LoVo (cell line): ENCODE results near the gene UBASH3B.

Experiments
- DNase-seq: peaks from one replicate; pipeline ENCODE4 v3.0.0-alpha.2; 2016; ENCODE audit warnings: low spot score

The UBASH3B gene

DNA sequence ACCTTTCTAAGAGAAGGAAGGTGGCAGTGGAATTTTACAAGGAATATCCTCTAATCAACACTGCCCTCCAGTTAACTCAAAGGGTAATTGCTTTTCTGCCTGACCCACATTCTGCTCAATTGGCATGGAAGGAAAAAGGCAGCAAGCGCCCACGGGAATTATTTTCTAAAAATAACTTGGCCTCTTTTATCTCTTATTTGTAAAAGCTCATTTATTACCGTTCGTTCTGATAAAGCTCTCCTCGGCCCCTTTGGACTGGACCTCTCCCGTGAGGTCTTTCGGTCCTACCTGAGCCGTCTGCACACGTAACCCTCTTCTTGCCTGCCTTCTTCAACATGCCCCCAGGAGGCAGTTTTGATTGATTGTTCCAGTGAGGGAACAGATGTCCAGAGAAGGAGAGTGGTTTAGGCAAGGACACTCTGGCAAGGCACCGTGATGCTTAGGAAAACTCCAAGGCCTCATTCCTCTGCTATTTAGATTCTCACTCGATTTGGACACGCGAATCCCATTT, 129.6 kb downstream of the UBASH3B start:
- no peak for DNase-seq

DNA sequence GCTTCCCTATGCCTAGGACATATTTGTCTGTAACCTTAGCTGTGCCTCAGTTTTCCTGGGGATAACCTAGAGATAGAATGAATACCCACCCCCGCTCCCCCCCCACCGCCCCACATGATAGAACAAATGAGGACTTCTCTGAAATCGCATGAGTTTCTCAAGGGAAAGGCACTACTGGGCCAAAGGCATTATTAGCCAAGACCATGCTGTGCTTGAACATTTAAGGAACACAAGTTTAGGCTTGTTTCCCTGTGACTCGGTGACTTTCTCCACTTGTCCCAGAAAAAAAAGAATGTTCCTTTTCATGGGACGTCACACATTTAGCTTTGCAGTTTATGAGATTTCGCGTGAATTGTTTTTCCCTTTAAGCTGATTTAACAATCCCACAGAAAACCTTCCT, 131.4 kb downstream of the UBASH3B start:
- no peak for DNase-seq

DNA sequence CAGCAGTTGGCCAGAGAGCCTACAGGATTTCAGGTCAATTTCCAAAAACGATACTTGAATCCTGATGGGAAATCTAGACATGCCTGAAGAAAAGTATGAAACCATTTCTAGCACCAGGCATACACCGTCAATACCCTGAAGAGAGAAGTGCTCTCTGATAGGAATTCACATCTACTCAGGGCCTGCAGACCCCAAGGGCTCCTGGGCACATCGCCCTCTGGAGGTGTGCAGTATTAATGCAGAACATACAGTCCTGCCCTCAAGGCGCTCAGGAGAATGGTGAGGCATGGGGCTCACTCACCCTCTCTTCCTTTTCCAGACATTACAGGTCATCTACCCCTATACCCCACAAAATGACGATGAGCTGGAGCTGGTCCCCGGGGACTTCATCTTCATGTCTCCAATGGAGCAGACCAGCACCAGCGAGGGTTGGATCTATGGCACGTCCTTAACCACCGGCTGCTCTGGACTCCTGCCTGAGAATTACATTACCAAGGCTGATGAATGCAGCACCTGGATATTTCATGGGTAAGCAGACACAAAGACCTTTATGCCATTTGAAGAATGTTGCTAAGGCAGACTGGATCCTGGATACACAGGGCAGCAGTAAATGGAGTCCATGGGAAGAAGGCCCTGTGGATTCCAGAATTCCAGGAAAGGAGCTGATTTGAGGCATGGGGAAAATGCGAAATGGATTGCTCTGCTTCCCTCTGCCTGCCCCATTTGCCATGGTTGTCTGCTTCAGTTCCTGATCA, 133.4 kb downstream of the UBASH3B start:
- DNase-seq: no peak

DNA sequence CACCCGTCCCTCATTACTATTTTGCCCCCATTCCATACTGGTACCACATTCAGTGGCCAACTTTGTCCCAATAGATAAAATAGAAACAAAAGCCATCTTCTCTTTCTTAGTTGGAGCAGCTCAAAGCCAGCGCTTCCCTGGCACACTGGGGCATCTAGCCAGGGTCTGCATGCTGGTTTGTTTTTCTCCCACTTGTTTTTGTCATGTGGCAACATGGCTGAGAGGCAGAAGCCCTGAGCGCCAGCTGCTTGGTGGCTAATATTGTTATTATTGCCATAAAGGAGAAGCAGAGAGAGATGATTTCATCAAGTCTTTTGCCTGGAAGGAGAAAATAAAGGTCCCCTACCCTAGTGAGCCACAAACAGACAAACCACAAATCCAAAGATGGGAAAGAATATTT, 134.4 kb downstream of the UBASH3B start:
- no peak for DNase-seq

DNA sequence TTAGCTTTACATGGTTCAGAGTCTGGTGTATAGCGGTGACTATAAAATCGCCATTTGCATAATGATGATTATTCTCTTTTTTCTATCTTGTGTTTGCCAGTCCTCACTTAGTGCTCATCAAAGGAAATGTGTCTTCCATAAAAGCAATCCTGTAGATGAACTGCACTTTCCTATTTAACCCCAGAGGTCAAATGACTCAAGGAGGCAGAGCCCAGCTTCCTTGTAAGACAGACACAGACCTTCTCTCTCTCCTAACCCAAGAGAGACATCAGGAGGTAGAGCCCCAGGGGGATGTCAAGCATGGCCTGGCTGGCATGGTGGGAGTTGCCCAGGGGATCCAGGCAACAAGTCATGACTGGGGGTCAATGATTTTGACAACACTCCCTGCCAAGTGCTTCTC, 135.9 kb downstream of the UBASH3B start:
- no peak for DNase-seq

DNA sequence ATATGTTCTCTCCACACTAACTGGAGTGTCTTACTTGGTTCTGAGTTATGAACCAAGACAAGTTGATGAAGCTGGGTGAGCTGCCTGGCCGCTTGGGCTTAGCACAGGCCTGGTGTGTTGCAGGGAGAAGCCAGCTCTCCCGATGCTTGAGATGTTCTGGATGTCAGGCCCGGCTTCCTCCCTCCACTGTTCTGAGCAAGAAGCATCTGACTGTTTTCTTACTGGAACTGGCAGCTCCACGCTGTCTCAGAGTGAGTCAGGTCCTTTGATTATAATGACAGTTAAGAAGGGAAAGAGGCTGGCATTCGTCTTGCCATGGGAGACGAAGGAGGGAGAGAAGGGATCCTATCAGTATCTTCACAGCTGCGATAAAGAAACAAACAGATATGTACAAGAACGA, 136.3 kb downstream of the UBASH3B start:
- DNase-seq: no peak

DNA sequence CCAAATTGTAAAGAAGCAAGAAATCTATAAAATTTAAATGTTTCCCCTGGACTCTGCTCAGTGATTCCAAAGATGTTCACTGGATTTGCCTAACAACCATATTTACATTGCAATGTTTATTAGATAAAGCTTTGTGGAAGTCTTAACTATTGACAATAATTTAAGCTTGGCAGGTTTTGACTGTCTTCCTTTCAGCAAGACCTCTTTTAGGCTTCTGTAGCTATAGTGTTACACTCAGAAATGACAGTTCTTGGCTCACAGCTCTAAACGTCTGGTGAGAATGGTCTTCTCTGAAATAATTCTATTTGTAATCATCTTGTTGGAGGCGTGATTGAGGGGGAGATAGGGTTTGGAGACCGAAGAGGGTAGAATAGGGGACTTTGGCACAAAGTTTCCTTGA, 138.0 kb downstream of the UBASH3B start:
- DNase-seq: no peak

DNA sequence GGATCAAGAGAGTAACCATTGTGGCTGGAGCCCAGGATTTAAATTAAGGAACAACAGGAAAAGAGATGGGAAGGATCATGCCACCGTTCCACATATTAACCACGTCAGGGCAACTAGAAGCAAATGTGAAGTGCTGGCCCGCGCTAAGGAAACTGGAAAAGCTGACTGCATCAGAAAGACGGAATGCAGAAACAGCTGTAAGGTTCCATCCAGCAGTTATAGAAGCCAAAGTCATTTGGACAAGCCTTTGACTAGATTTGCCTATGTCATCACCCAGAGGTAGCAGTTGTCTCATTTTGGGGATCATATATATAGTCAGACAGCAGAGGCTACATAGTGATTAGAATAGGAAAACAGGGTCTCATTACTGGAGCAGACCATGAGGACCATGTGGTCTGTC, 139.8 kb downstream of the UBASH3B start:
- DNase-seq: no peak

DNA sequence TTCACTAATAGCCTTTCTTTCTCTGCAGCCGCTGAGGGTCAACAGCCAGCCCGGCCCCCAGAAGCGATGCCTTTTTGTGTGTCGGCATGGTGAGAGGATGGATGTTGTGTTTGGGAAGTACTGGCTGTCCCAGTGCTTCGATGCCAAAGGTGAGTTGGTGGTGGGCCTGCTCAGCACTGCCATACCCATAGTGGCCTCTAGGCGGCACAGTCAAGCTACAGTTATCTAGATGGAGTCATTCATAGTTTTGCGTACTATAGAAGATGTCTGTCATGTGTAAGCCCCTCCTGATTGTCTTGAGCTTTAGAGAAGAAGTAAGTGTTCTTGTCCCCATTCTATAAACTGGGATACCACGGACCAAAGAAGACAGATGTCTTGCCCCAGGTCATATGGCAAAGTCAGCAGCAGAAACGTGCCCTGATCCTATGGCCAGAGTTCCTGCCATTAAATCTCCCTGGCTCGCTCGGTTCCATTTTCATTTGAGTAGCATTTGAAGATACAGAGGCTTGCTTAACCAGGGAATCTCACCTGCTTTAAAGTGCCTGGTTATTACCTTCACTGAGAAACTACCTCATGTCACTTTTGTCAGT, 140.7 kb downstream of the UBASH3B start:
- DNase-seq: no peak

DNA sequence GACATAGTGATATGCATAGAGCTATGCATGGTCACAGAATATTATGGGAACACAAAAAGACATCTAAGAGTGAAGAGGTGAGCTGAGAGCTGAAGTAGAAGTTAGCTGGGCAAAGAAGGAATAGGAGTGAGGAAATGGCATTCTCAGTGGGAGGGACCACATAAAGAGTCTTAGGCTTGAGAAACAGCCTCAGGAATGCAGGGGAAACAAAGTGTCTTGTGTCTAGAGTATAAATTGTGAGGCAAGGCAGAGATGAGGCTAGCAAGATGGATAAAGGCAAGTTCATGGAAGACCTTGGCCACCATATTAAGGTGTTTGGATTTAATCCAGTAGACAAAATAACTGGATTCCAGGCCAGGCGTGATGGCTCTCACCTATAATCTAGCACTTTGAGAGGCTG, 142.1 kb downstream of the UBASH3B start:
- no peak for DNase-seq

DNA sequence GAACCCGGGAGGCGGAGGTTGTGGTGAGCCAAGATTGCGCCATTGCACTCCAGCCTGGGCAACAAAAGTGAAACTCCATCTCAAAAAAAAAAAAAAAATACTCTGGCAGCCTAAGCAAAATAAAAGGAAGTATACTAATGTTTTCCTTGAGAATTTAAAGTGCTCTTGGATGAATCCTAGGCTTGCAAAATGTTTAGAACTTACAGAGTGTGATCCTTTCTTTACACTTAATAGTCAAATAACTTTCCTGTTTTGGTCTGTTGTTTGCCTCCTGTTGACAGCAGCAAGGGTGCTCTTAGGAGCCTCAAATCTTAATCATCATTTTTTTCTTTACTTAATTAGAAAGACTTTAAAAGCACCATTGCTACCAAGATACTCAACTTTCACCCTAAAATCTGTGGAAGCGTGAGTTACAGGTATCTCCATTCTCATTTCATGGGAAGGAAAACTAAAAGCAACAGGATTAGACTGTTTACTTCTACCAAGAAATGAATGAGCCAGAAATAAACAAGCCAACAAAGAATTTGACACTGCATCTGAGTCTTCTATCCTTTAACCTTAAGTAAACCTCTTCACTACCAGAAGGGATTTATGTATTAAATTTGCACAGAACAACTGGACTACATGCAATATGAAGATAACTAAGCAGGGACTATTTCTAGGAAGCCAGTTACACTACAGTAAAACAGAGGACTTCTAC, 144.0 kb downstream of the UBASH3B start:
- no peak for DNase-seq

DNA sequence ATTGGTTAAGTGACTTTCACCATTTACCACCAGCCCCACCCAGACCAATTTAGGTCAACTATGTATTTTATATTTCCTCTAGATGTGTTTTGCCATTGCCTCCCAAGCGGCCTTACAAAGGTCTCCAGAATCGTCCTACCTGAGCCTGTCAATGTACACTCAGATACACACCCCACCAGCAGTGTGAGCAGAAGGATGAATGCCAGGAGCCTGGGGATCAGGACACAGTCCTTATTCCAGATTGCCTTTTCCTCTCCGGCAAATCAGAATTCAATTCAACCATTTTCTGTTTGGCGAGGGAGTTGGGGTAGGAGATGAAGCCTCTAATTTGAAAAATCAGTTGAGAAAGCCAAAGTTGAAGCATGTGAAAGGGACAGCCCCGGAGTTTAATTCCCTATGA, 147.4 kb downstream of the UBASH3B start:
- DNase-seq: no peak

DNA sequence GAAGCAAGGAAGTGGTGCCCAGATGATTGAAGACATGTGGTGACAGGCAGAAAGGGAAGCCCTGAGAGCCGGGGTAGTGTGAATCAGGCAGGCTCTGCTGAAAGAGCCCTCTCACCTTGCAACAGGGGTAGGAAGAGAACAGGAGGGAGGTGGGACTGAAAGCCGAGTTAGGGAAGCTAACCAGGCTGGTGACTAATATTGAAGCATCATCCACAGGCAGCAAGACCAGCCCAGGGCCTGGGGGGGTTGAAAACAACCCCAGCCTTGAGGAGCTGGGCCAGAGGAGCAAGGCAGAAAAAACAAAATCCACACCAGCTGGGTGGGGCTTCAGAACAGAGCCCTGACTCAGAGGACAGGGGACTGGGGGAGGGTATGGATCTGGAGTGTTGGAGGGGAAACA, 147.8 kb downstream of the UBASH3B start:
- no peak for DNase-seq

DNA sequence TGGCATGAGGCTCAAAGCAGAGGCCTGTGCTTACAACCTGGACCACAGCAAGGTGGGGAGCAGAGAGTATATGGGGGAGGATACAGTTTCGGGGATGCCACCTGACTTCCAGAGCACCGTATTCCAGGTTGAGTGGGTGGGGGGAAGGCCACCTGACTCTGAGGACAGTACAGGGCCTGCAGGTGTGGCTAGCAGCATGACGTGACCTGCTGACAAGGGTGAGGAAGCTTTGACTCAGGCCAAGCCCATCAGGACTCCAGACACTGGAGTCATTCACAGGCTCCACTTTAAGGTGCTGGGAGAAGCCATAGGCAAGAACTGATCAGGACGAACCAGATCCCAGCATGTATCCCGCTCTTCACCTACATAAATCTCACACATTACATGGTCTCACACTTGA, 148.2 kb downstream of the UBASH3B start:
- no peak for DNase-seq

DNA sequence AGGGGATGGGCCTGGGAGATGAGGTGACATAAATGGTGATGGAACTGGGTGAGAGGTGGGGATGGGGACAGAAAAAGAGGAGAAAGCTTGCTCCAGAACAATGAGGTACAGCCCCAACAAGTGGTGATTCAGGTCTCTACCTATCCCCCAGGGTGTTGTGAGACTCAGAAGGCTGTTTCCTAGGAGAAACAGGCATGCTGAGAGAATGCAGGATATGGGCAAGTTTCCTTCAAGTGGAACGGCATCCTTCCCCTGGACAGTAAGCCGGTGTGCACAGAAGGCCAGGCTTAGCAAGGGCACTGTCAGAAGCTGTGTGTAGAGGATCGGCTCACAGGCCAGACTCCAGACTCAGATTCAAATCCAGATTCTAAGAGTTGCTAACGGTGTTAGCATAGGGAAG, 148.6 kb downstream of the UBASH3B start:
- DNase-seq: no peak

DNA sequence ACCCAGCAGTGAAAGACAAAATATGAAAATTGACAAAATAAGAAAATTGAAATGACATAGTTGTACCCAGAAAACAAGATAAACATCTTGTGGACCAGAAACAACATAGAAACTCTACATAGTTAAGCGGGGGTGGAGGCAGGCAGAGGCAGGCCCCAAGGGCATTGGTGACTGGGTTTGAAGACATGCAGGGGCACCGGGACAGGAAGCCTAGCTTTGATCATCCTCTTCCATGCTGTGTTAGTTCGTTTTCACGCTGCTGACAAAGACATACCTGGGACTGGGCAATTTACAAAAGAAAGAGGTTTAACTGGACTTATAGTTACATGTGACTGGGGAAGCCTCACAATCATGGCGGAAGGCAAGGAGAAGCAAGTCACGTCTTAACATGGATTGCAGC, 149.3 kb downstream of the UBASH3B start:
- no peak for DNase-seq

DNA sequence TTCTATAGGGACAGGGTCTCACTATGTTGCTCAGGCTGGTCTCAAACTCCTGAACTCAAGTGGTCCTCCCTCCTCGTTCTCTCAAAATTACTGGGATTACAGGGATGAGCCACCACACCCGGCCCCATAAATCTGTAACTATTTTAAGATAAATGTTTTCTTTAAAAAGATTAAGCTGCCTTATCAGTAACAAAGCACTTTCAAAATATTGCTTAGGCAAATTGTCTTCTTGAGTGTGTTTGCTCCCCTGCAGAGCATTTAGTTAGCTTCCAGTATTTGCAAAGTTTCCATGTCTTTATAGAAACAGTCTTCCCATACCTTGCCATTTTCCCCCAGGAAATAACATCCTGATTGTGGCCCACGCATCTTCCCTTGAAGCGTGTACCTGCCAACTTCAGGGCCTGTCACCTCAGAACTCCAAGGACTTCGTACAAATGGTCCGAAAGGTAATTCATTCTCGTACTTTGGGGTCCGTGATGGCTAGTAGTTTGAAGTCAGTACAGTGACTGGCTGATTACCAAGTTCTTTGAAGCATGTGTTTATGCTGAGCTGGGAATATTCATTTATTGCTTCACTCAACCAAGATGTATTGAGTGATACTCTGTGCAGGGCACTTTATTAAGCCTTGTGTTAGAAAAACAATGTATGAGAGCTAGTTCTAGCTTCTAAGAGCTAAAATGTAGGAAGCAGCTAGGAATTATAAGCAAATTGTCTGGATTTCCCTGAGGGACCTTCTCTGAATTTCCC, 152.4 kb downstream of the UBASH3B start:
- no peak for DNase-seq

DNA sequence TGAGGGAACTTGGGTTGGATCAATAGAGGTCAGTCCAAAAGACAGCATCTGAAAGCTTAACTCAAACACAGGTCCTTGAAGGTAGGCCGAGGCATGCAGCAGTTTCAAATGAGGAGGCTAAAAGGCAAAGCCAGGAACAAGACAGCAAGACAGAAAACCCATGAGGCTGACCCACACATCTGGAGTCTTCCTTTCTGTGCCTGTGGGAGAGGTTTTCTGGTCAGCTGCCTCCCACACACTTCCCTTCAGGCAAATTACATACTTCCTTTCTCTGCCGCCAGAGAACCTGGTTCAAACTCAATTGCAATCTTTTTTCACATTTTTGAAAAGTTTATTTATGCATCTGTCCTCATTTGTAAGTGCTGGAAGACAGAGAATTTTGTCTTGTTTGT, 153.0 kb downstream of the UBASH3B start:
- DNase-seq: no peak

DNA sequence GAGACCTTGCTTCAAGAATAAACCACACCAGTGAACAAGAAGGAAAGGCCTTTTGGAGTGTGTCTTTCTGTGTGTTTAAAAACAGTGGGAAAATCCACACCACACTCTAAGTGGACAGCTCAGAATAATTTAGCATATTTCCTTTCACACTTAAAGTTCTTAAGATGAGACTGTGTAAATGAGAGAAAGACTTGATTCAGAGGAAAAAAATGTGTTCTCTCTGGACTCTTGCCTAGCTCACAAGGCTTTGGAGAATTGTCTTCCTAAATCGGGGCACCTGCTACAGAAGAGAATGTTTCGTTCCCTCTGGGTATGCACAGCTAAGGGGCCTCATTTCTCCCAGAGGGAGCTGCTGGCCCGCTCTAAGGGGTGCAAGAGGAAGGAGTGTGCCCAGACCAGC, 154.3 kb downstream of the UBASH3B start:
- no peak for DNase-seq

DNA sequence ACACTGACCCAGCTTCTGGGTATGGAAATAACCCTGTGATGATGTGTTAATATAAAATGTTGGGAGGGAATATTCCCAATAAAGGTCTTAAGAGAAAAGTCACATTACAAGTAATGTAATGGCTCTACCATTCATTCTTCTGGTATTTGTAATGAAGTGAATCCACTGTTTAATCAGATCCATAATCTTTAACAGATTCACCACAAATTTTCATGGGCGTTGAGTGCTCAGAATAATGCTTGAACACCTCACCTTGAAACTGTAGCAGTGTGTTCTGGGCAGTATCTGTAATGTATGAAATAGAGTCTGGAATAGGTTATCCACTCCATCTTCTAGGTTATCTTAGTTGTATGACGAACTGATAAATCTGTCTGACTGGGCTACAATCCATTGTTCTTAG, 156.2 kb downstream of the UBASH3B start:
- DNase-seq: no peak

DNA sequence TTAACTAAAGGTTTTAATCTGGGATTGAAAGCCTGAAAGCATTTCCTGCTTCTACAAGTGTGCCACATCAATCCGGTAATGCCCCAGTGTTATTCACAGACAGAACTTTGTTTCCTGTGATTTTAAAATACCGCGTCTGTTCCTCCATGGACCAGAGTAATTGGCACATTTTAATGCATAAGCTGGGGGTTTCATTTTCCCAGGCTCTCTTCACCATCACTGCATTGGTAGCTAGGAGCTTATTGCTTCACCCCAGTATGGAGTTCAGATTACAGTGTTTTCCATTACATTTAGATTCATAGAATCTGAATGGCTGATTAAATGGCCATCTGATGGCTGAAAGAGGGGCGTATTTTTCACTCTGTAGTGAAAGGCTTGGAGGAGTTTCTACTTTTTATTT, 157.1 kb downstream of the UBASH3B start:
- DNase-seq: no peak

DNA sequence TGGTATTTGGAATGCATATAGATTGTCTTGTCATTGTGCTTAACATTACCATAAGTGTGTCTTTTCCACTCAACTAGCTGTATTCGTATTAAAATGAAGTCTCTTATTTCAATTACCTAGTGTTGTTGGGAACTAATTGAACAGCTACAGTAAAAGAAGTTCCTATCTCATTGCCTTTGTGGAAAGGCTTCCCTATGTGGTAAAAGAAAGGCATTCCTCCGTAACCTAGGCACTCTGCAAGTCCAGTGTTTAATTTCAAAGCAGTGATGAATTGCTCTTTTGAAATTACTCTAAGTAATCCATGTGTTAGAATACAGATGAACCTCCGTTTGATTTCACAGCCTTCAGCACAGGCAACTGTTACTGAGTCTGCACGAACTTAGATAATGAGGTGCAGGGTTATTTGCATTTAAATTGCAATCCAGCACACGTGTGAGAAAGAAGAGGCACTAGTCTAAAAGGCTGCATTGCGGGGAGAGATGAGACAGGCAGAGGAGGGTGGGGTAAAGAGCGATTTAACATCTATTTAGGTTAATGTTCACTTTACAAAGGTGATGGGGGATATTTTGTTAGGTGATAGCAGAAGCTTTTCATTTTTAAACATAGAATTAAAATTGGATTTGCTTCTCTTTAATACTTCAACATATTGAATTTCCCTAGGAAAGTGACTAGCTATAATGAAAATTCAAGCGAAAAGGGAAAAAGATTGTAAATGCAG, 157.8 kb downstream of the UBASH3B start:
- no peak for DNase-seq
